ENCODE data around the gene SS18L1. TPM values are rescaled to one million over a fixed set of nuclear protein-coding genes. Genes with fewer than 3 reads are reported as not detected.

SS18L1 gene
- total and polyA plus RNA-seq, 9 donors = 11.2 to 17.3 (median 14.4) TPM

- Histone ChIP-seq H3K27ac (ENCODE audit: low read length) (no peak overlapping the region), H3K36me3 (ENCODE audit: control insufficient read depth, insufficient read depth, low read length) (peaks cover 95% of the 10 kb centered on the region), H3K27me3 (ENCODE audit: control insufficient read depth, insufficient read depth, low read length) (no peaks in the 10 kb centered on the region), H3K4me1 (ENCODE audit: control insufficient read depth, insufficient read depth, low read length) (peaks cover 7% of the 10 kb centered on the region), H3K4me3 (ENCODE audit: low read length) (no peak overlapping the region), H3K9me3 (replicated peaks; ENCODE audit: control insufficient read depth, low read depth, low read length) (no peaks in the 10 kb centered on the region)
- DNase-seq = no peak
- 85% methylated on average over 17 of the region's 20 CpGs for WGBS (ENCODE audit: insufficient coverage)
Measured at GRCh38 chr20:62129731-62130531, 13.6 kb upstream of the SS18L1 start.

GRCh38 chr20:62131560-62132320 lies 11.8 kb upstream of the SS18L1 start:
- DNase-seq = no peak
- Histone ChIP-seq H3K36me3 (ENCODE audit: control insufficient read depth, insufficient read depth, low read length) (peaks cover 90% of the 10 kb centered on the region), H3K27ac (ENCODE audit: low read length) (no peak overlapping the region), H3K9me3 (replicated peaks; ENCODE audit: control insufficient read depth, low read depth, low read length) (no peaks in the 10 kb centered on the region), H3K4me1 (ENCODE audit: control insufficient read depth, insufficient read depth, low read length) (peaks cover 7% of the 10 kb centered on the region), H3K27me3 (ENCODE audit: control insufficient read depth, insufficient read depth, low read length) (no peaks in the 10 kb centered on the region), H3K4me3 (ENCODE audit: low read length) (no peak overlapping the region)
- WGBS (ENCODE audit: insufficient coverage) = 87% methylated on average over 24 of the region's 25 CpGs

- peaks cover 7% of the 10 kb centered on the region for H3K4me1 ChIP-seq (ENCODE audit: control insufficient read depth, insufficient read depth, low read length)
- no peak overlapping the region for H3K27ac ChIP-seq (ENCODE audit: low read length)
Measured at GRCh38 chr20:62132421-62132820, 11.1 kb upstream of the SS18L1 start.

GRCh38 chr20:62133051-62133845 lies 10.3 kb upstream of the SS18L1 start:
- H3K27me3 ChIP-seq (ENCODE audit: control insufficient read depth, insufficient read depth, low read length) = no peaks in the 10 kb centered on the region
- 73% methylated on average over 26 of the region's 29 CpGs for WGBS (ENCODE audit: insufficient coverage)
- H3K27ac ChIP-seq (ENCODE audit: low read length) = no peak overlapping the region
- H3K4me1 ChIP-seq (ENCODE audit: control insufficient read depth, insufficient read depth, low read length) = peaks cover 2% of the 10 kb centered on the region
- H3K36me3 ChIP-seq (ENCODE audit: control insufficient read depth, insufficient read depth, low read length) = peaks cover 89% of the 10 kb centered on the region
- H3K4me3 ChIP-seq (ENCODE audit: low read length) = no peak overlapping the region
- no peaks in the 10 kb centered on the region for H3K9me3 ChIP-seq (replicated peaks; ENCODE audit: control insufficient read depth, low read depth, low read length)
- DNase-seq = no peak

More at GRCh38 chr20:62132421-62132820, 11.1 kb upstream of the SS18L1 start:
- Histone ChIP-seq H3K4me3 (ENCODE audit: low read length) (no peak overlapping the region), H3K36me3 (ENCODE audit: control insufficient read depth, insufficient read depth, low read length) (peaks cover 89% of the 10 kb centered on the region), H3K27me3 (ENCODE audit: control insufficient read depth, insufficient read depth, low read length) (no peaks in the 10 kb centered on the region), H3K9me3 (replicated peaks; ENCODE audit: control insufficient read depth, low read depth, low read length) (no peaks in the 10 kb centered on the region)
- WGBS (ENCODE audit: insufficient coverage) = 76% methylated on average over 4 of the region's 7 CpGs
- DNase-seq = no peak

GRCh38 chr20:62133864-62134263 lies 9.7 kb upstream of the SS18L1 start:
- H3K27me3 ChIP-seq (ENCODE audit: control insufficient read depth, insufficient read depth, low read length) = no peaks in the 10 kb centered on the region
- H3K9me3 ChIP-seq (replicated peaks; ENCODE audit: control insufficient read depth, low read depth, low read length) = no peaks in the 10 kb centered on the region
- no peak overlapping the region for H3K27ac ChIP-seq (ENCODE audit: low read length)
- no peak for DNase-seq
- H3K36me3 ChIP-seq (ENCODE audit: control insufficient read depth, insufficient read depth, low read length) = peaks cover 89% of the 10 kb centered on the region
- WGBS (ENCODE audit: insufficient coverage) = 74% methylated on average over 11 of the region's 12 CpGs
- H3K4me3 ChIP-seq (ENCODE audit: low read length) = no peak overlapping the region
- peaks cover 2% of the 10 kb centered on the region for H3K4me1 ChIP-seq (ENCODE audit: control insufficient read depth, insufficient read depth, low read length)

GRCh38 chr20:62134735-62135231 lies 8.8 kb upstream of the SS18L1 start:
- H3K4me3 ChIP-seq (ENCODE audit: low read length) = no peak overlapping the region
- H3K27ac ChIP-seq (ENCODE audit: low read length) = no peak overlapping the region
- no peaks in the 10 kb centered on the region for H3K27me3 ChIP-seq (ENCODE audit: control insufficient read depth, insufficient read depth, low read length)
- H3K4me1 ChIP-seq (ENCODE audit: control insufficient read depth, insufficient read depth, low read length) = peaks cover 2% of the 10 kb centered on the region
- peaks cover 89% of the 10 kb centered on the region for H3K36me3 ChIP-seq (ENCODE audit: control insufficient read depth, insufficient read depth, low read length)
- H3K9me3 ChIP-seq (replicated peaks; ENCODE audit: control insufficient read depth, low read depth, low read length) = no peaks in the 10 kb centered on the region
- 69% methylated on average over 6 of the region's 11 CpGs for WGBS (ENCODE audit: insufficient coverage)
- no peak for DNase-seq

GRCh38 chr20:62135573-62136266 lies 7.8 kb upstream of the SS18L1 start:
- Histone ChIP-seq H3K27me3 (ENCODE audit: control insufficient read depth, insufficient read depth, low read length) (no peaks in the 10 kb centered on the region), H3K4me1 (ENCODE audit: control insufficient read depth, insufficient read depth, low read length) (peaks cover 2% of the 10 kb centered on the region), H3K9me3 (replicated peaks; ENCODE audit: control insufficient read depth, low read depth, low read length) (no peaks in the 10 kb centered on the region), H3K27ac (ENCODE audit: low read length) (no peak overlapping the region), H3K36me3 (ENCODE audit: control insufficient read depth, insufficient read depth, low read length) (peaks cover 89% of the 10 kb centered on the region), H3K4me3 (ENCODE audit: low read length) (no peak overlapping the region)
- 85% methylated on average over 6 of the region's 8 CpGs for WGBS (ENCODE audit: insufficient coverage)
- no peak for DNase-seq

GRCh38 chr20:62136283-62137091 lies 7.1 kb upstream of the SS18L1 start:
- H3K27me3 ChIP-seq (ENCODE audit: control insufficient read depth, insufficient read depth, low read length) = no peaks in the 10 kb centered on the region
- H3K4me1 ChIP-seq (ENCODE audit: control insufficient read depth, insufficient read depth, low read length) = peaks cover 9% of the 10 kb centered on the region
- H3K27ac ChIP-seq (ENCODE audit: low read length) = no peak overlapping the region
- DNase-seq = peak; percentile 77
- H3K9me3 ChIP-seq (replicated peaks; ENCODE audit: control insufficient read depth, low read depth, low read length) = no peaks in the 10 kb centered on the region
- H3K36me3 ChIP-seq (ENCODE audit: control insufficient read depth, insufficient read depth, low read length) = peaks cover 86% of the 10 kb centered on the region
- WGBS (ENCODE audit: insufficient coverage) = 0% methylated on average over 2 of the region's 8 CpGs
- no peak overlapping the region for H3K4me3 ChIP-seq (ENCODE audit: low read length)

GRCh38 chr20:62137092-62137384 lies 6.5 kb upstream of the SS18L1 start:
- WGBS (ENCODE audit: insufficient coverage) = 85% methylated on average over 5 of the region's 6 CpGs
- no peak overlapping the region for H3K4me3 ChIP-seq (ENCODE audit: low read length)
- no peaks in the 10 kb centered on the region for H3K9me3 ChIP-seq (replicated peaks; ENCODE audit: control insufficient read depth, low read depth, low read length)
- H3K27me3 ChIP-seq (ENCODE audit: control insufficient read depth, insufficient read depth, low read length) = no peaks in the 10 kb centered on the region
- no peak overlapping the region for H3K27ac ChIP-seq (ENCODE audit: low read length)
- peaks cover 14% of the 10 kb centered on the region for H3K4me1 ChIP-seq (ENCODE audit: control insufficient read depth, insufficient read depth, low read length)
- DNase-seq = no peak
- peaks cover 81% of the 10 kb centered on the region for H3K36me3 ChIP-seq (ENCODE audit: control insufficient read depth, insufficient read depth, low read length)
